Sigmoid colon (tissue), 3 donors: ENCODE data around the gene TNFRSF21.

Experiments used
- CTCF ChIP-seq, 4 experiments: fragments of 450-650 bp in 3 of 4; fragments of 200-600 bp in 1 of 4; IDR thresholded peaks; one replicate each; pipeline ENCODE4 v1.5.1; 2016 to 2019; ENCODE audit warnings: antibody characterized with exemption in 4 of 4, mild to moderate bottlenecking in 3 of 4, moderate library complexity in 2 of 4
- POLR2A ChIP-seq, 2 donors: fragments of 450-650 bp; IDR thresholded peaks; one replicate each; pipeline ENCODE4 v1.6.1; 2016; ENCODE audit warnings: antibody characterized with exemption in 2 of 2, mild to moderate bottlenecking in 2 of 2, moderate library complexity in 2 of 2

DNA sequence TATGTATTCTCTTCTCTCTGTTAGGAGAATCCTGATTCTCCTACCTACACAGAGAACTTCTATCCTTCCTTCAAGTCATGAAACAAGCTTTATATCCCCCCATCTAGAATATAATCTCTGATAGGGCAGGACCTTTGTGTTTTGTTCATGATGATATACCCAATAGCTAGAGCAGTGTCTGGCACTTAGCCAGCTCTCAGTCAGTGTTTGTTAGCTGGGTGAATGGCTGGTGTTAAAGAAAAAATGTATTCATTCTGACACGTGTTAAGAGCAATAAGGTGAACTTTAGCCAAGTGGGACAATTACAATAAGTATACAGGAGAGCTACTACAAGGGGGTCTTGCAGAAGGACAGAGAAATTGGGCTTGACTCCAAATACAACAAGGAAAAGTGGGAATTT lies 34.3 kb upstream of the TNFRSF21 start:
- TF ChIP-seq CTCF (IDR thresholded peaks at IDR 0.05) (no peak), POLR2A (IDR thresholded peaks at IDR 0.05) (no peak)
